ENCODE data around the gene CRLF3. TPM values are rescaled to one million over a fixed set of nuclear protein-coding genes. Genes with fewer than 3 reads are reported as not detected.
"Not testable (repeated sequence)": the region's sequence is repeated elsewhere in the genome, so short reads cannot be mapped to it uniquely, and the experiment has no call there.

The CRLF3 gene
- total RNA-seq, 1 donor from 2014 or later, result 55.9 TPM

GRCh38 chr17:30816165-30816564 is 8.3 kb downstream of the CRLF3 start:
- intact Hi-C loops (cut with micrococcal nuclease), result no loop called here

- intact Hi-C loops (cut with micrococcal nuclease), result not testable (repeated sequence)
Measured at GRCh38 chr17:30814860-30815259, 9.6 kb downstream of the CRLF3 start.

GRCh38 chr17:30814236-30814635 is 10.3 kb downstream of the CRLF3 start:
- intact Hi-C loops (cut with micrococcal nuclease), result not testable (repeated sequence)

- intact Hi-C loops (cut with micrococcal nuclease), result no loop called here
Measured at GRCh38 chr17:30812218-30813177, 12.0 kb downstream of the CRLF3 start.

GRCh38 chr17:30809867-30810266 is 14.6 kb downstream of the CRLF3 start:
- intact Hi-C loops (cut with micrococcal nuclease), result loop anchor here (1.0 kb wide), 1 partner anchor 14 kb away; the partner anchor contains the start of gene CRLF3

- intact Hi-C loops (cut with micrococcal nuclease), result loop anchor here (1.0 kb wide), 1 partner anchor 15 kb away; the partner anchor contains the start of gene CRLF3
Measured at GRCh38 chr17:30808785-30809286, 15.7 kb downstream of the CRLF3 start.

GRCh38 chr17:30807896-30808295 is 16.6 kb downstream of the CRLF3 start:
- intact Hi-C loops (cut with micrococcal nuclease), result no loop called here

- intact Hi-C loops (cut with micrococcal nuclease), result no loop called here
Measured at GRCh38 chr17:30805944-30806456, 18.5 kb downstream of the CRLF3 start.

GRCh38 chr17:30801671-30802070 is 22.8 kb downstream of the CRLF3 start:
- intact Hi-C loops (cut with micrococcal nuclease), result no loop called here

- intact Hi-C loops (cut with micrococcal nuclease), result no loop called here
Measured at GRCh38 chr17:30796016-30796415, 28.5 kb downstream of the CRLF3 start.

- intact Hi-C loops (cut with micrococcal nuclease), result no loop called here
Measured at GRCh38 chr17:30794372-30794771, 30.1 kb downstream of the CRLF3 start.

GRCh38 chr17:30793282-30793977 is 31.1 kb downstream of the CRLF3 start:
- intact Hi-C loops (cut with micrococcal nuclease), result no loop called here

GRCh38 chr17:30790279-30790678 is 34.2 kb downstream of the CRLF3 start:
- intact Hi-C loops (cut with micrococcal nuclease), result no loop called here

- intact Hi-C loops (cut with micrococcal nuclease), result no loop called here
Measured at GRCh38 chr17:30788918-30789317, 35.6 kb downstream of the CRLF3 start.

GRCh38 chr17:30782206-30782605 is 42.3 kb downstream of the CRLF3 start:
- intact Hi-C loops (cut with micrococcal nuclease), result no loop called here

- intact Hi-C loops (cut with micrococcal nuclease), result no loop called here
Measured at GRCh38 chr17:30780343-30780742, 44.1 kb downstream of the CRLF3 start.

- intact Hi-C loops (cut with micrococcal nuclease), result not testable (repeated sequence)
Measured at GRCh38 chr17:30768771-30769170, 55.7 kb downstream of the CRLF3 start.

- intact Hi-C loops (cut with micrococcal nuclease), result not testable (repeated sequence)
Measured at GRCh38 chr17:30767641-30768404, 56.7 kb downstream of the CRLF3 start.

- intact Hi-C loops (cut with micrococcal nuclease), result no loop called here
Measured at GRCh38 chr17:30761060-30761459, 63.4 kb downstream of the CRLF3 start.

- intact Hi-C loops (cut with micrococcal nuclease), result not testable (repeated sequence)
Measured at GRCh38 chr17:30753291-30753690, 71.2 kb downstream of the CRLF3 start.

GRCh38 chr17:30750982-30751381 is 73.5 kb downstream of the CRLF3 start:
- intact Hi-C loops (cut with micrococcal nuclease), result not testable (repeated sequence)
